ENCODE measurements around the gene KIF26A. TPM values are rescaled to one million over a fixed set of nuclear protein-coding genes. Genes with fewer than 3 reads are reported as not detected.

The KIF26A gene
- polyA plus RNA-seq, 1 donor from 2014 or later: 11.2 TPM

DNA sequence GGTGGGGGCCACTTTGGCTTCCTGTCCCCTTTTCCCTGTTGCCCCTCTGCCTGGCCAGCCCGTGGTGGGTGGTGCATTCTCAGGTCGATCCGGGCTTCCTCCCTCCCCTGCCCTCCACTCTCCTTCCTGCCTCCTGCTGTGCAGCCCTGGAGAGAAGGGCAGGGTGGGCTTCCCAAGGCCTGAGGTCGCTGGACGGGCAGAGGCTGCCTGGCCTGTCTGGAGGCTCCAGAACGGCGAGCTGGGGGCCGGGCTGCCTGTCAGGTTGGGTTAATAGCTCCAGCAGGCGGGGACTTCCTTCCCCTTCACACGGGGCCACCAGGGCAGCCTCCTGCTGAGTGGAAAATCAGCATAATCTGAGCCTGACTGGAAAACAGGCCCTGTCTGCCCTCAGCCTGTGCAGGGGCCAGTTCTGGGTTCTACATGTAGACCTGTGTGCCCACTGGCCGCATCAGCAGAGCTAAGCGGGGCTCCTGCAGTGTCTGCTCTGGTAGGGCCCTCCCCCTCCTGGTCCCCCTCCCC lies 11.3 kb downstream of the KIF26A start:
- Histone ChIP-seq H3K27ac (ENCODE audit: low read length) (no peak overlapping the region), H2AFZ (ENCODE audit: low read depth, low read length) (no peak overlapping the region), H3F3A (ENCODE audit: insufficient read depth, low read length, poor library complexity, severe bottlenecking) (no peaks in the 10 kb centered on the region), H3K9ac (ENCODE audit: low read length) (peak overlapping the region; percentile 20), H3K79me2 (replicated peaks; ENCODE audit: insufficient read depth, low read length) (peaks cover 5% of the 10 kb centered on the region), H3K4me2 (ENCODE audit: low read length) (no peak overlapping the region), H4K20me1 (ENCODE audit: insufficient read depth) (no peaks in the 10 kb centered on the region), H3K9me2 (ENCODE audit: insufficient read depth, low read length) (no peaks in the 10 kb centered on the region), H3K27me3 (ENCODE audit: insufficient read depth, low read depth, low read length) (no peaks in the 10 kb centered on the region), H3K36me3 (ENCODE audit: insufficient read depth, low read length) (no peaks in the 10 kb centered on the region), H3K4me3 (ENCODE audit: low read length) (no peak overlapping the region), H3K9me3 (ENCODE audit: low read length) (no peaks in the 10 kb centered on the region)
- no peak for TF ChIP-seq TAF1 (IDR thresholded peaks at IDR 0.05; ENCODE audit: low read depth)
- no peak for TF ChIP-seq RAD21 (conservative IDR thresholded peaks at IDR 0.05)
- TF ChIP-seq EZH2 (IDR thresholded peaks at IDR 0.05; ENCODE audit: borderline replicate concordance, insufficient read depth, low read length, poor library complexity, severe bottlenecking): no peak
- no peak for TF ChIP-seq SMC3 (conservative IDR thresholded peaks at IDR 0.05; ENCODE audit: poor library complexity)
- no peak for TF ChIP-seq MXI1 (conservative IDR thresholded peaks at IDR 0.05; ENCODE audit: poor library complexity, severe bottlenecking)
- TF ChIP-seq, protein P1, sequence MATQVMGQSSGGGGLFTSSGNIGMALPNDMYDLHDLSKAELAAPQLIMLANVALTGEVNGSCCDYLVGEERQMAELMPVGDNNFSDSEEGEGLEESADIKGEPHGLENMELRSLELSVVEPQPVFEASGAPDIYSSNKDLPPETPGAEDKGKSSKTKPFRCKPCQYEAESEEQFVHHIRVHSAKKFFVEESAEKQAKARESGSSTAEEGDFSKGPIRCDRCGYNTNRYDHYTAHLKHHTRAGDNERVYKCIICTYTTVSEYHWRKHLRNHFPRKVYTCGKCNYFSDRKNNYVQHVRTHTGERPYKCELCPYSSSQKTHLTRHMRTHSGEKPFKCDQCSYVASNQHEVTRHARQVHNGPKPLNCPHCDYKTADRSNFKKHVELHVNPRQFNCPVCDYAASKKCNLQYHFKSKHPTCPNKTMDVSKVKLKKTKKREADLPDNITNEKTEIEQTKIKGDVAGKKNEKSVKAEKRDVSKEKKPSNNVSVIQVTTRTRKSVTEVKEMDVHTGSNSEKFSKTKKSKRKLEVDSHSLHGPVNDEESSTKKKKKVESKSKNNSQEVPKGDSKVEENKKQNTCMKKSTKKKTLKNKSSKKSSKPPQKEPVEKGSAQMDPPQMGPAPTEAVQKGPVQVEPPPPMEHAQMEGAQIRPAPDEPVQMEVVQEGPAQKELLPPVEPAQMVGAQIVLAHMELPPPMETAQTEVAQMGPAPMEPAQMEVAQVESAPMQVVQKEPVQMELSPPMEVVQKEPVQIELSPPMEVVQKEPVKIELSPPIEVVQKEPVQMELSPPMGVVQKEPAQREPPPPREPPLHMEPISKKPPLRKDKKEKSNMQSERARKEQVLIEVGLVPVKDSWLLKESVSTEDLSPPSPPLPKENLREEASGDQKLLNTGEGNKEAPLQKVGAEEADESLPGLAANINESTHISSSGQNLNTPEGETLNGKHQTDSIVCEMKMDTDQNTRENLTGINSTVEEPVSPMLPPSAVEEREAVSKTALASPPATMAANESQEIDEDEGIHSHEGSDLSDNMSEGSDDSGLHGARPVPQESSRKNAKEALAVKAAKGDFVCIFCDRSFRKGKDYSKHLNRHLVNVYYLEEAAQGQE (IDR thresholded peaks at IDR 0.05; ENCODE audit: borderline replicate concordance): no peak
- TF ChIP-seq, protein P2, sequence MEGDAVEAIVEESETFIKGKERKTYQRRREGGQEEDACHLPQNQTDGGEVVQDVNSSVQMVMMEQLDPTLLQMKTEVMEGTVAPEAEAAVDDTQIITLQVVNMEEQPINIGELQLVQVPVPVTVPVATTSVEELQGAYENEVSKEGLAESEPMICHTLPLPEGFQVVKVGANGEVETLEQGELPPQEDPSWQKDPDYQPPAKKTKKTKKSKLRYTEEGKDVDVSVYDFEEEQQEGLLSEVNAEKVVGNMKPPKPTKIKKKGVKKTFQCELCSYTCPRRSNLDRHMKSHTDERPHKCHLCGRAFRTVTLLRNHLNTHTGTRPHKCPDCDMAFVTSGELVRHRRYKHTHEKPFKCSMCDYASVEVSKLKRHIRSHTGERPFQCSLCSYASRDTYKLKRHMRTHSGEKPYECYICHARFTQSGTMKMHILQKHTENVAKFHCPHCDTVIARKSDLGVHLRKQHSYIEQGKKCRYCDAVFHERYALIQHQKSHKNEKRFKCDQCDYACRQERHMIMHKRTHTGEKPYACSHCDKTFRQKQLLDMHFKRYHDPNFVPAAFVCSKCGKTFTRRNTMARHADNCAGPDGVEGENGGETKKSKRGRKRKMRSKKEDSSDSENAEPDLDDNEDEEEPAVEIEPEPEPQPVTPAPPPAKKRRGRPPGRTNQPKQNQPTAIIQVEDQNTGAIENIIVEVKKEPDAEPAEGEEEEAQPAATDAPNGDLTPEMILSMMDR (IDR thresholded peaks at IDR 0.05; ENCODE audit: poor library complexity, severe bottlenecking): no peak
- TF ChIP-seq POLR2AphosphoS5 (IDR thresholded peaks at IDR 0.05): no peak
- no peak for TF ChIP-seq EP300 (conservative IDR thresholded peaks at IDR 0.05; ENCODE audit: poor library complexity, severe bottlenecking)

DNA sequence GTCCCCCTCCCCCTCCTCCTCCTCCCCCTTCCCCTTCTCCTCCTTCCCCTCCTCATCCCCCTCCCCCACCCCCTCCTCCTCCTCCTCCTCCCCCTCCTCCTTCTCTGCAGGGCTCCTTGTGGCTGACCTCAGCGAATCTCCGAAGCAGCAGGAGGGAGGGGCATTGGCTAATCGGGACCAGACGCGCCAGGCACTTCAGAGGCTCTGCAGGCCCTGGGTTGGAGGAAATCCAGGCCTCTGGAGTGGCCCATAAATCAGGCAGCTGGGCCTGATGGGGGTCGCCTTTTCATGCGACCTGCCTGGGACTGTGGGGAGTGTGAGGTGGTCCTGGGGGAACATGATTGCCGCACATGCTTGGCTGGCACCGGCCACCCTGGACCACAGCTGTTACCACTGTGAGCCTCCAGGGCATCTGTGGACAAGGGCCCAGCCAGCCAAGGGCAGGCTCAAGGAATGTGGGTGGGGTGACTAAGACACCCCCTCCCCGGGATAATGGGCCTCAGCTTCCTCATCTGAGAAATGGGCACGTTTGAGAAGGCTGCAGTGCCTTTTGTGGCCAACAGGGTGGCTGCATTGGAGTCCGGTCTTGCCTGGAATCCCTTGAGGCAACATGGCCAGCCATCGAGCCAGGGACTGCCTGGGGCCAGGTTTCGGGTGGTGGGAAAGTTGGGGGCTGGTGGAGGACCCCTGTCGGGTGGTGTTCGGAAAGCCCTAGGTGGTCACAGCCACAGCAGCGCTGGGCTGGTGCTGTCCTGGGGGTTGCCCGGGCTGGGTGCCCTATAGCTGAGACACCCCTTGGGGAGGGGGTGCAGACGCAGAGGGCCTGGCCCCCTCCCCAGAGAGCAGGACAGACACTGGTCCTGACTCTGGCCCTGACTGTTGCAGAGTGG lies 12.0 kb downstream of the KIF26A start:
- Histone ChIP-seq H3K4me2 (ENCODE audit: low read length) (no peak overlapping the region), H3K9ac (ENCODE audit: low read length) (no peak overlapping the region), H3K27me3 (ENCODE audit: insufficient read depth, low read depth, low read length) (no peaks in the 10 kb centered on the region), H3K9me2 (ENCODE audit: insufficient read depth, low read length) (no peaks in the 10 kb centered on the region), H3K79me2 (replicated peaks; ENCODE audit: insufficient read depth, low read length) (peaks cover 5% of the 10 kb centered on the region), H3K4me3 (ENCODE audit: low read length) (no peak overlapping the region), H3K27ac (ENCODE audit: low read length) (peak overlapping the region; percentile 55), H2AFZ (ENCODE audit: low read depth, low read length) (no peak overlapping the region), H4K20me1 (ENCODE audit: insufficient read depth) (no peaks in the 10 kb centered on the region), H3F3A (ENCODE audit: insufficient read depth, low read length, poor library complexity, severe bottlenecking) (no peaks in the 10 kb centered on the region), H3K9me3 (ENCODE audit: low read length) (no peaks in the 10 kb centered on the region), H3K36me3 (ENCODE audit: insufficient read depth, low read length) (no peaks in the 10 kb centered on the region)
- no peak for TF ChIP-seq MXI1 (conservative IDR thresholded peaks at IDR 0.05; ENCODE audit: poor library complexity, severe bottlenecking)
- no peak for TF ChIP-seq EP300 (conservative IDR thresholded peaks at IDR 0.05; ENCODE audit: poor library complexity, severe bottlenecking)
- TF ChIP-seq, protein P2 (IDR thresholded peaks at IDR 0.05; ENCODE audit: poor library complexity, severe bottlenecking): no peak
- no peak for TF ChIP-seq EZH2 (IDR thresholded peaks at IDR 0.05; ENCODE audit: borderline replicate concordance, insufficient read depth, low read length, poor library complexity, severe bottlenecking)
- TF ChIP-seq POLR2AphosphoS5 (IDR thresholded peaks at IDR 0.05): no peak
- no peak for TF ChIP-seq TAF1 (IDR thresholded peaks at IDR 0.05; ENCODE audit: low read depth)
- no peak for TF ChIP-seq SMC3 (conservative IDR thresholded peaks at IDR 0.05; ENCODE audit: poor library complexity)
- TF ChIP-seq RAD21 (conservative IDR thresholded peaks at IDR 0.05): no peak
- TF ChIP-seq, protein P1 (IDR thresholded peaks at IDR 0.05; ENCODE audit: borderline replicate concordance): no peak
